CD1c-positive myeloid dendritic cell (primary cell): Measurements from ENCODE around the gene B4GALNT4.
"Not testable (repeated sequence)": the region's sequence is repeated elsewhere in the genome, so short reads cannot be mapped to it uniquely, and the experiment has no call there.

ENCODE experiments used
- DNase-seq: peaks from one replicate; pipeline ENCODE4 v3.0.0-alpha.2; 2016; ENCODE audit errors: extremely low spot score

B4GALNT4 gene

GRCh38 chr11:369336-370018 lies at the start of gene B4GALNT4:
B4GALNT4 (plus strand) TSS chr11:369499; CDS start chr11:369804, 305 bp downstream.
- DNase-seq, result no peak

GRCh38 chr11:319888-320273 lies 49.4 kb upstream of the B4GALNT4 start:
- DNase-seq, result not testable (repeated sequence)

- no peak for DNase-seq
These were observed 45.1 kb upstream of the B4GALNT4 start for GRCh38 chr11:324156-324555.

- DNase-seq, result not testable (repeated sequence)
These were observed 44.4 kb upstream of the B4GALNT4 start for GRCh38 chr11:324593-325517.

GRCh38 chr11:325796-326591 lies 43.3 kb upstream of the B4GALNT4 start:
- DNase-seq, result no peak

GRCh38 chr11:326592-326841 lies 42.8 kb upstream of the B4GALNT4 start:
- no peak for DNase-seq

GRCh38 chr11:326842-327580 lies 42.3 kb upstream of the B4GALNT4 start:
- peak; percentile 69 for DNase-seq

- DNase-seq, result no peak
These were observed 41.7 kb upstream of the B4GALNT4 start for GRCh38 chr11:327581-327923.

GRCh38 chr11:328012-328411 lies 41.3 kb upstream of the B4GALNT4 start:
- no peak for DNase-seq

GRCh38 chr11:328516-329100 lies 40.7 kb upstream of the B4GALNT4 start:
- DNase-seq, result not testable (repeated sequence)

GRCh38 chr11:329886-330253 lies 39.4 kb upstream of the B4GALNT4 start:
- no peak for DNase-seq

- DNase-seq, result no peak
These were observed 39.0 kb upstream of the B4GALNT4 start for GRCh38 chr11:330307-330693.

GRCh38 chr11:330694-331357 lies 38.5 kb upstream of the B4GALNT4 start:
- DNase-seq, result no peak

GRCh38 chr11:331358-332060 lies 37.8 kb upstream of the B4GALNT4 start:
- no peak for DNase-seq

- no peak for DNase-seq
These were observed 36.4 kb upstream of the B4GALNT4 start for GRCh38 chr11:332651-333480.

GRCh38 chr11:333616-334263 lies 35.6 kb upstream of the B4GALNT4 start:
- DNase-seq, result not testable (repeated sequence)

GRCh38 chr11:334264-334994 lies 34.9 kb upstream of the B4GALNT4 start:
- no peak for DNase-seq
